Left renal cortex interstitium (tissue), 4 donors: Measurements from ENCODE around the gene VTI1A. TPM values are rescaled to one million over a fixed set of nuclear protein-coding genes. Genes with fewer than 3 reads are reported as not detected.
"Not testable (repeated sequence)": the region's sequence is repeated elsewhere in the genome, so short reads cannot be mapped to it uniquely, and the experiment has no call there.

Source experiments
- DNase-seq, 4 donors: peaks; one replicate each; pipeline ENCODE4 v3.0.0-alpha.2; 2013; ENCODE audit warnings: low read depth in 4 of 4, low spot score in 2 of 4, missing footprints in 1 of 4
- polyA plus RNA-seq, 4 donors: library from polyadenylated mRNA; unstranded; fragments of 120-200 nt; gene quantifications; one replicate each; pipeline ENCODE4 v1.2.1, GENCODE V29; 2013; ENCODE audit not compliant: insufficient read length in 4 of 4

The VTI1A gene
- 10 to 100 TPM; 20.8 to 24.5 (median 22.1) TPM for polyA plus RNA-seq

GRCh38 chr10:112446855-112447619, at the start of gene VTI1A, which contains the start of gene ZDHHC6:
Gene VTI1A, plus strand, starts transcription at chr10:112447215. Its CDS starts 159 bp downstream, at chr10:112447374.
Gene ZDHHC6, minus strand, starts transcription at chr10:112446914. Its CDS starts 1,478 bp downstream, at chr10:112445436.
- peak; percentile 77 to 95 (median 78) for DNase-seq

GRCh38 chr10:112397592-112397991, 49.4 kb upstream of the VTI1A start:
- no peak for DNase-seq

- no peak for DNase-seq
These were observed 44.1 kb upstream of the VTI1A start for GRCh38 chr10:112402917-112403316.

- DNase-seq: no peak
These were observed 42.4 kb upstream of the VTI1A start for GRCh38 chr10:112404617-112405016.

GRCh38 chr10:112406806-112407205, 40.2 kb upstream of the VTI1A start:
- DNase-seq: not testable (repeated sequence)

GRCh38 chr10:112407696-112408095, 39.3 kb upstream of the VTI1A start:
- DNase-seq: no peak

- no peak for DNase-seq
These were observed 37.7 kb upstream of the VTI1A start for GRCh38 chr10:112409299-112409698.

GRCh38 chr10:112409755-112410154, 37.3 kb upstream of the VTI1A start:
- DNase-seq: no peak

- no peak for DNase-seq
These were observed 34.3 kb upstream of the VTI1A start for GRCh38 chr10:112412696-112413095.

- DNase-seq: no peak
These were observed 25.3 kb upstream of the VTI1A start for GRCh38 chr10:112421731-112422130.

- DNase-seq: no peak
These were observed 22.4 kb upstream of the VTI1A start for GRCh38 chr10:112424651-112425050.

- no peak for DNase-seq
These were observed 20.9 kb upstream of the VTI1A start for GRCh38 chr10:112426111-112426510.

- no peak for DNase-seq
These were observed 17.9 kb upstream of the VTI1A start for GRCh38 chr10:112429147-112429546.

GRCh38 chr10:112429654-112430230, 17.3 kb upstream of the VTI1A start:
- no peak for DNase-seq

- no peak for DNase-seq
These were observed 13.9 kb upstream of the VTI1A start for GRCh38 chr10:112433136-112433535.

- peak in 2 of 4 donors; percentile 1 to 12 for DNase-seq
These were observed 11.9 kb upstream of the VTI1A start for GRCh38 chr10:112434988-112435619.

GRCh38 chr10:112438356-112438755, 8.7 kb upstream of the VTI1A start:
- DNase-seq: no peak

- DNase-seq: no peak
These were observed 5.5 kb upstream of the VTI1A start for GRCh38 chr10:112441520-112441919.

GRCh38 chr10:112442063-112442462, 5.0 kb upstream of the VTI1A start:
- no peak for DNase-seq

GRCh38 chr10:112446055-112446854, 760 bp upstream of the VTI1A start:
- DNase-seq: no peak

GRCh38 chr10:112447620-112447928, 559 bp downstream of the VTI1A start:
- no peak for DNase-seq
